HepG2 (cell line): ENCODE data around the gene UNC13D. TPM values are rescaled to one million over a fixed set of nuclear protein-coding genes. Genes with fewer than 3 reads are reported as not detected.

ENCODE experiments used
- ATAD3A ChIP-seq: sonication (generic); formaldehyde crosslinking; IDR thresholded peaks from 2 replicates; pipeline ENCODE4 v1.4.0; 2020; ENCODE audit warnings: missing genetic modification reagents
- CENPBD1 ChIP-seq: sonication (generic); formaldehyde crosslinking; IDR thresholded peaks from 2 replicates; pipeline ENCODE4 v1.8.0; 2022; ENCODE audit warnings: missing genetic modification reagents, low read depth, mild to moderate bottlenecking, borderline replicate concordance
- DR1 ChIP-seq: sonication (generic); formaldehyde crosslinking; IDR thresholded peaks from 2 replicates; pipeline ENCODE4 v1.8.0; 2021; ENCODE audit warnings: mild to moderate bottlenecking, missing genetic modification reagents, inconsistent platforms
- GATAD1 ChIP-seq: IDR thresholded peaks from 2 replicates; pipeline ENCODE4 v1.6.1; 2016; ENCODE audit warnings: missing genetic modification reagents, missing compliant biosample characterization
- LRRFIP1 ChIP-seq: sonication (generic); formaldehyde crosslinking; conservative IDR thresholded peaks from 2 replicates; pipeline ENCODE4 v1.4.0; 2020; ENCODE audit warnings: missing genetic modification reagents
- MXD3 ChIP-seq: IDR thresholded peaks from 2 replicates; pipeline ENCODE4 v1.6.1; 2016; ENCODE audit warnings: mild to moderate bottlenecking, missing biosample characterization, missing genetic modification reagents
- PCBP2 ChIP-seq: fragments of 200-400 bp; formaldehyde crosslinking; optimal IDR thresholded peaks from 2 replicates; pipeline ENCODE3; 2018; ENCODE audit warnings: low read length, low read depth; ENCODE audit not compliant: poor library complexity, severe bottlenecking
- PLSCR1 ChIP-seq: sonication (generic); formaldehyde crosslinking; IDR thresholded peaks from 2 replicates; pipeline ENCODE4 v1.5.0; 2020; ENCODE audit warnings: missing genetic modification reagents, mild to moderate bottlenecking, borderline replicate concordance
- RFXANK ChIP-seq: IDR thresholded peaks from 2 replicates; pipeline ENCODE4 v1.6.1; 2016
- ZFAT ChIP-seq: sonication (generic); formaldehyde crosslinking; conservative IDR thresholded peaks from 2 replicates; pipeline ENCODE4 v1.8.1; 2023; ENCODE audit warnings: missing genetic modification reagents, inconsistent platforms
- ZKSCAN8 ChIP-seq: IDR thresholded peaks from 2 replicates; pipeline ENCODE4 v1.6.1; 2016; ENCODE audit warnings: borderline replicate concordance, missing genetic modification reagents, missing compliant biosample characterization
- ZNF510 ChIP-seq: sonication (generic); formaldehyde crosslinking; IDR thresholded peaks from 2 replicates; pipeline ENCODE4 v1.4.0; 2020; ENCODE audit warnings: low read depth, mild to moderate bottlenecking, missing genetic modification reagents
- polyA plus RNA-seq, 8 experiments: library from polyadenylated mRNA; depleted of rRNA in 3 of 8; stranded (reverse) in 7 of 8; unstranded in 1 of 8; fragments of >200 nt; fragmentation: Illumina TruSeq in 4 of 8; extraction: Trizol in 4 of 8; gene quantifications; 2 replicates each; pipeline versions ENCODE4 v1.2.1 to v1.2.3, GENCODE V29; 2011 to 2016; ENCODE audit warnings: low read depth in 4 of 8, missing spikeins in 1 of 8, mixed read lengths in 1 of 8; ENCODE audit not compliant: insufficient read depth in 1 of 8
- total RNA-seq, 5 experiments: library from RNA; depleted of rRNA; stranded (reverse); fragments of >200 nt; fragmentation: Illumina TruSeq; extraction: Trizol; gene quantifications; 2 replicates each; pipeline ENCODE4 v1.2.3, GENCODE V29; 2016; ENCODE audit warnings: low read depth in 1 of 5
- TF ChIP-seq, protein P1 (sequence below): sonication (generic); formaldehyde crosslinking; IDR thresholded peaks from 2 replicates; pipeline ENCODE4 v1.4.0; 2020; ENCODE audit warnings: missing genetic modification reagents
- TF ChIP-seq, protein P2 (sequence below): sonication (generic); formaldehyde crosslinking; IDR thresholded peaks from 2 replicates; pipeline ENCODE4 v1.5.1; 2020; ENCODE audit warnings: missing genetic modification reagents, mild to moderate bottlenecking, borderline replicate concordance
- TF ChIP-seq, protein P3 (sequence below): sonication (generic); formaldehyde crosslinking; IDR thresholded peaks from 2 replicates; pipeline ENCODE4 v1.4.0; 2020; ENCODE audit warnings: missing genetic modification reagents

Gene UNC13D
- total and polyA plus RNA-seq, 2 of the 13 experiments (the other 11 are each of a cell fraction or from before 2014, with no cell fraction given), result 29.7 to 42.7 TPM

GRCh38 chr17:75892556-75893224 is 48.5 kb upstream of the UNC13D start (continued):
- no peak for TF ChIP-seq PLSCR1
- TF ChIP-seq, protein P1, sequence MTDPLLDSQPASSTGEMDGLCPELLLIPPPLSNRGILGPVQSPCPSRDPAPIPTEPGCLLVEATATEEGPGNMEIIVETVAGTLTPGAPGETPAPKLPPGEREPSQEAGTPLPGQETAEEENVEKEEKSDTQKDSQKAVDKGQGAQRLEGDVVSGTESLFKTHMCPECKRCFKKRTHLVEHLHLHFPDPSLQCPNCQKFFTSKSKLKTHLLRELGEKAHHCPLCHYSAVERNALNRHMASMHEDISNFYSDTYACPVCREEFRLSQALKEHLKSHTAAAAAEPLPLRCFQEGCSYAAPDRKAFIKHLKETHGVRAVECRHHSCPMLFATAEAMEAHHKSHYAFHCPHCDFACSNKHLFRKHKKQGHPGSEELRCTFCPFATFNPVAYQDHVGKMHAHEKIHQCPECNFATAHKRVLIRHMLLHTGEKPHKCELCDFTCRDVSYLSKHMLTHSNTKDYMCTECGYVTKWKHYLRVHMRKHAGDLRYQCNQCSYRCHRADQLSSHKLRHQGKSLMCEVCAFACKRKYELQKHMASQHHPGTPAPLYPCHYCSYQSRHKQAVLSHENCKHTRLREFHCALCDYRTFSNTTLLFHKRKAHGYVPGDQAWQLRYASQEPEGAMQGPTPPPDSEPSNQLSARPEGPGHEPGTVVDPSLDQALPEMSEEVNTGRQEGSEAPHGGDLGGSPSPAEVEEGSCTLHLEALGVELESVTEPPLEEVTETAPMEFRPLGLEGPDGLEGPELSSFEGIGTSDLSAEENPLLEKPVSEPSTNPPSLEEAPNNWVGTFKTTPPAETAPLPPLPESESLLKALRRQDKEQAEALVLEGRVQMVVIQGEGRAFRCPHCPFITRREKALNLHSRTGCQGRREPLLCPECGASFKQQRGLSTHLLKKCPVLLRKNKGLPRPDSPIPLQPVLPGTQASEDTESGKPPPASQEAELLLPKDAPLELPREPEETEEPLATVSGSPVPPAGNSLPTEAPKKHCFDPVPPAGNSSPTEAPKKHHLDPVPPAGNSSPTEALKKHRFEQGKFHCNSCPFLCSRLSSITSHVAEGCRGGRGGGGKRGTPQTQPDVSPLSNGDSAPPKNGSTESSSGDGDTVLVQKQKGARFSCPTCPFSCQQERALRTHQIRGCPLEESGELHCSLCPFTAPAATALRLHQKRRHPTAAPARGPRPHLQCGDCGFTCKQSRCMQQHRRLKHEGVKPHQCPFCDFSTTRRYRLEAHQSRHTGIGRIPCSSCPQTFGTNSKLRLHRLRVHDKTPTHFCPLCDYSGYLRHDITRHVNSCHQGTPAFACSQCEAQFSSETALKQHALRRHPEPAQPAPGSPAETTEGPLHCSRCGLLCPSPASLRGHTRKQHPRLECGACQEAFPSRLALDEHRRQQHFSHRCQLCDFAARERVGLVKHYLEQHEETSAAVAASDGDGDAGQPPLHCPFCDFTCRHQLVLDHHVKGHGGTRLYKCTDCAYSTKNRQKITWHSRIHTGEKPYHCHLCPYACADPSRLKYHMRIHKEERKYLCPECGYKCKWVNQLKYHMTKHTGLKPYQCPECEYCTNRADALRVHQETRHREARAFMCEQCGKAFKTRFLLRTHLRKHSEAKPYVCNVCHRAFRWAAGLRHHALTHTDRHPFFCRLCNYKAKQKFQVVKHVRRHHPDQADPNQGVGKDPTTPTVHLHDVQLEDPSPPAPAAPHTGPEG (CRISPR knock-in tag), result no peak
- TF ChIP-seq, protein P2, sequence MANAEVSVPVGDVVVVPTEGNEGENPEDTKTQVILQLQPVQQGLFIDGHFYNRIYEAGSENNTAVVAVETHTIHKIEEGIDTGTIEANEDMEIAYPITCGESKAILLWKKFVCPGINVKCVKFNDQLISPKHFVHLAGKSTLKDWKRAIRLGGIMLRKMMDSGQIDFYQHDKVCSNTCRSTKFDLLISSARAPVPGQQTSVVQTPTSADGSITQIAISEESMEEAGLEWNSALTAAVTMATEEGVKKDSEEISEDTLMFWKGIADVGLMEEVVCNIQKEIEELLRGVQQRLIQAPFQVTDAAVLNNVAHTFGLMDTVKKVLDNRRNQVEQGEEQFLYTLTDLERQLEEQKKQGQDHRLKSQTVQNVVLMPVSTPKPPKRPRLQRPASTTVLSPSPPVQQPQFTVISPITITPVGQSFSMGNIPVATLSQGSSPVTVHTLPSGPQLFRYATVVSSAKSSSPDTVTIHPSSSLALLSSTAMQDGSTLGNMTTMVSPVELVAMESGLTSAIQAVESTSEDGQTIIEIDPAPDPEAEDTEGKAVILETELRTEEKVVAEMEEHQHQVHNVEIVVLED, result no peak
- no peak for TF ChIP-seq GATAD1 (CRISPR knock-in tag)
- TF ChIP-seq PCBP2, result no peak
- no peak for TF ChIP-seq ATAD3A (CRISPR knock-in tag)
- TF ChIP-seq CENPBD1 (CRISPR knock-in tag), result no peak
- TF ChIP-seq ZFAT, result no peak
- no peak for TF ChIP-seq LRRFIP1 (CRISPR knock-in tag)
- 0 out of 2 replicates have a peak, but pooled peaks have one; percentile 63 for TF ChIP-seq ZNF510
- TF ChIP-seq, protein P3, sequence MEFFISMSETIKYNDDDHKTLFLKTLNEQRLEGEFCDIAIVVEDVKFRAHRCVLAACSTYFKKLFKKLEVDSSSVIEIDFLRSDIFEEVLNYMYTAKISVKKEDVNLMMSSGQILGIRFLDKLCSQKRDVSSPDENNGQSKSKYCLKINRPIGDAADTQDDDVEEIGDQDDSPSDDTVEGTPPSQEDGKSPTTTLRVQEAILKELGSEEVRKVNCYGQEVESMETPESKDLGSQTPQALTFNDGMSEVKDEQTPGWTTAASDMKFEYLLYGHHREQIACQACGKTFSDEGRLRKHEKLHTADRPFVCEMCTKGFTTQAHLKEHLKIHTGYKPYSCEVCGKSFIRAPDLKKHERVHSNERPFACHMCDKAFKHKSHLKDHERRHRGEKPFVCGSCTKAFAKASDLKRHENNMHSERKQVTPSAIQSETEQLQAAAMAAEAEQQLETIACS (CRISPR knock-in tag), result 0 out of 2 replicates have a peak, but pooled peaks have one; percentile 30
- peak; percentile 48; the same call in 1 of the 2 replicates for TF ChIP-seq ZKSCAN8 (CRISPR knock-in tag)
- no peak for TF ChIP-seq RFXANK (CRISPR knock-in tag)
- TF ChIP-seq DR1 (CRISPR knock-in tag), result peak; percentile 82; the same call in 1 of the 2 replicates
- no peak; the same call in 1 of the 2 replicates for TF ChIP-seq MXD3 (CRISPR knock-in tag)
